ENCODE measurements around the gene GABRB3.

The GABRB3 gene

DNA sequence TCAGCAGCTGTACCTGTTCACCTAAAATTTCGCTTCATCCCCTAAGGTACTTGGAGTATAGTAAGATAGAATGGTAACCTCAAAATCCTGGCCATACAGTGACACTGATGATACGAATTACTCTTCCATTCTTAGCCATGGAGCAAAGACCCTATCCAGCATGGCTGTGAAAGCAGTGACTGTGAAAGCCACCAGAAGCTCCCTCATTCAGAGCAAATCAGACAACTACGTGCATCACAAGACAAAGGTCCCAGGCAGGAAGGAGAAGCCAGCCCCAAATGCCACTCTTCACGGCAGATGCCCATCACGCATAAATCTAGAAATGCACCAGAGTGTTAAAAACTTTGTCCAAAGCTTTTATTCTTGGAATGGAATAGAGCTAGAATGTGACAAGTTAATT, 99.4 kb downstream of the GABRB3 start:
- no peak for DNase-seq

DNA sequence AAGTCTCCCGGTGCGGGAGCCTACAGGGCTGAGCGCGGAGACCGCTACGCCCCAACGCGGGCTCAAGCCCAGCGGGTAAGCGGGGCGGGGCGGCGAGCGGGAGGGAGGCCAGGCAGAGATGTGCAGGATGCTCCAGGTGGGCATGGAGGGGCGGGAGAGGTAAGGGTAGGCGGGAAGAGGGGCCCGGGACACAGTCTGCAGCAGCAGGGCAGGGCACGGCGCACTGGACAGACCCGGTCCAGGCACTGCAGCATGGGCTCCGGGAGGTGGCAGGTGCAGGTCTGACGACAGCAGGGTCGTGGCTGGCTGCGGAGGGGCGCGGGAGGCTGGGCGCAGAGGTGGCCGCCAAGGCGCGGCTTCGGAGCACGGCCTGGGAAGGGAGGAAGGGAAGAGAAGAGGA, 102.8 kb downstream of the GABRB3 start:
- no peak for DNase-seq

DNA sequence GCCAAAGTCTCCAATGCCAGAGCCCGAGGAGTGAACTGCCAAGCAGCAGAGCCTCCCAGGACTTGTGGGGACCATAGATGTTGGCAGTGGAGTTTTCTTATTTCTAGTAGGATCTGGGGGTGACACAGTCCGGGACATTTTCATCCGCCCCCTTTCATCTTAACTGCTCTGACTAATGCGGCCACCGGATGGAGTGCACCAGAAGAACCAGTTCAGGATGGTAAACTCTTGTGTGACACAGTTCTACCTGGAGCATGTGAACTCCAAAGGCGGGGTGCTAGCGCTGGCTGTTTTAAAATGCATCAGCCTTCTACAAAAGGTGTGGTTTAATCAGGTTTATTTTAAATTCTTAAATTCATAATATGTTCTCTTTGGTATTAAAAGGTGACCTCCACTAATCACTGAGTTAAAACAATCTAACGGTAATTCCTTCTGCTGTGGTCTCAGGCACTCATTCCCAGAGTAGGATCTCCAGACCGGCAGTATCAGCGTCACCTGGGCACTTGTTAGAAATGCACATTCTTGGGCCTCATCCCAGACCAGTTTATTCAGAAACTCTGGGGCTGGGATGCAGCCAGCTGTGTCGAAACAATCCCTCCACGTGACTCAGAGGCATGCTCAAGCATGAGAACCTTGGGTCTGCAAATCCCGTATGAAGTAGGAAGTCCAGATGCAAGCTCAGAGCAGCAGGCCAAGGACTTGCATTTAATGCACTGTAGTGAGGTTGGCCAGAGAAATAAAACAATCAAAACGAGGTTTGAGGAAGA, 105.5 kb downstream of the GABRB3 start:
- no peak for DNase-seq

DNA sequence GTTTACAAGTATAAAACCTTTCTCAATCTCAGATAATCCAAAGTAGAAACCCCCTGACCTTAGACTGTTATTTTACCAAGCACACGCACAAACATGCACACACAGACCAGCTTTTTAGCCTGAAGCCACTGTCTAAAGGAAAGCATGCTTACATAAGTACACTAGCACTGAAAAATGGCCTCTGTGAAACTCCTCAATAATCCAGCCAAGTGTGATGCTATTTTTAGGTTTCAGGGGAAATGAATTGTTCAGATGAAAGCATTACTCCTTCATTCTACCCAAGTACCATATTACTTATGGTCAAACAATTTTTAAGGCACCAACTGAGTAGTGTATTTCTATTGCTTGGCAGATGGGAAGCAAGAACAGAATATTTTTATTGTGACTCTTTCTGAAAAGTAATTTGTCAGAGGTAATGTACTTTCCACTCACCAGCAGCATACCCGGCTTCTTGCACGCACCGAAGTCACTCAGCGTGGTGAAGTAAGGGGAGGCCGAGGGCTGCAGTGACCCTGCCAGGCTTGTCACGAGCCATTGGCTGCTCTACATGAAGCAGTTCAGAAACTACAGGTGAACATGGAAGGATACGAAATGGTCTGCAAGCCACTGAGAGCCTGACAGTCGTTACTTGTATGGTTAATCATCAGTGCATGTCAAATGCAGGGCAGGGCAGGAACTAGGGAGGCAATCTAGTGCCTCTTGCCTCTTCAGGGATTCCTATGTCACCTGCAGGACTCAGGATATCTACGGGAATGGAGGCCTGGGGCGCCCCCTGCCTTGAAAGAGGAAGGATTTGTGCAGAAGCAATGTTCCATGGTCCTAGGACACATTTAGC, 106.7 kb downstream of the GABRB3 start:
- DNase-seq: no peak

DNA sequence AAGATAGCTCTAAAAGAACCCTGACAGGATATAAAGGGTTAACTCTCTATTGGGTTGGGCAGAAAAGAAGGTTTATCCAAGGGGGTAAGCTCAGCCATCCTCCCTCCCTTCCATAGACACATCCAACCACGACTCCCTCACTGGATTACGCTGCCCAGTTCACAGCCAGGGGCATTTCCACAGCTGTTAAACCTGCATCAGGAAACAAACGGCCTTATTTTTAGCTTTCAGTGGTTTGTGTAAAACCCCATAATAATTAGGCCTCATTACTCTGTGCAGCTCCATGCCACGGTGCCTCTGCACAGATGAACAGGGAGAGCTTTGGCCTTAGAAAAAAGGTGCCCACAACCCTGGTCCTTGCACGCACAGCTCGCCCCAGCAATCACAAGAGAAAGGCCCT, 110.6 kb downstream of the GABRB3 start:
- DNase-seq: no peak

DNA sequence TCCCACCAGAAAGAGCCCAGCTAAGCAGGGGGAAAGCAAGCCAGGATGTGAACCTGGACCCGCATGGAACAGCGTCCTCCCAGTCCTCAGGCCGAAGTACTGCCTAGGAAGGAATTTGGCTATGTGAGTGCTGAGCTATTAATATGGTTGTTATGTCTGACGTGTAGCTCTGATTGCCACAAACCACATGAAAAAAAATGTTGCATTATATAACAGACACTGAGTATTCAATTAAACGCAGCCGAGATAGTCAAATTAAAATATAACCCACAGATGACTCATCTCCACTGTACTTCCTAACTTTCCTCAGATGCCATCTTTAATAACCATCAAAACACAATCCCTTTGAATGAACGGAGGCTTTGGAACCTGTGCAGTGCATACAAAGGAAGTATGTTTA, 111.1 kb downstream of the GABRB3 start:
- DNase-seq: no peak

DNA sequence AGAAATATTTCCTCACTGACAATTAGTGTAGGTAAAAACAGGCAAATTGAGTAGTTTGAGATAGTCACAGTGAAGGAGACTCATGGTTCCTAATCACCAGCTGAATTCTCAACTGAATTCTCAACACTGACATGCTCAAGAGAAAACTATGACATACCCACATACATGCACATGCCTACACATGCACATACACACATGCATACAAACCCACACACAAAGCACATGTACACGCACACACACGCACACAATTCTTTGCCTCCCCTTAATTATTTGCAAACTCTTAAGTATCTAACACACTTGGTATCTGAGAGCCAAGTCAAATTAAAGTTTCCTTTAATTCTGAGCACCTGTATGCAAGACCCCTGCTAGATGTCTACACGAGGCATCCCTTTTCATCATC, 111.8 kb downstream of the GABRB3 start:
- no peak for DNase-seq

DNA sequence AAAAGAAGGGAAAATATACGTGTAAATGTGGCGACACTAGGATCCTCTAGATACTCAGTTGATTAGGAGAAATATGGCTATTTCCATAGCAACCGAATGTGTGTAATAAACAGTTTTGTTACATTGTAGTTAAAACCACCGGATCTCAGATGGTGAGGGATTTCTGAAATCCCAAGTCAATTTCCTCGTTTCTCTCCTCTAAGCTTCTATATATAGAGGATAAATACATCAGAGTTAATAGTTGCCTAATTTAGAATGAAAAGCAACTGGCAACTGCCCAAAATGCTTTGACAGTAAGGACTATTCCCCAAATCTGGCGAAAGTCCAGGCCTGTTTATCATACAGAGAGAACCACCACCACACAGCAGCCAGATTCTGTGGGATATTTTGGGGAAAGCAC, 112.6 kb downstream of the GABRB3 start:
- DNase-seq: no peak

DNA sequence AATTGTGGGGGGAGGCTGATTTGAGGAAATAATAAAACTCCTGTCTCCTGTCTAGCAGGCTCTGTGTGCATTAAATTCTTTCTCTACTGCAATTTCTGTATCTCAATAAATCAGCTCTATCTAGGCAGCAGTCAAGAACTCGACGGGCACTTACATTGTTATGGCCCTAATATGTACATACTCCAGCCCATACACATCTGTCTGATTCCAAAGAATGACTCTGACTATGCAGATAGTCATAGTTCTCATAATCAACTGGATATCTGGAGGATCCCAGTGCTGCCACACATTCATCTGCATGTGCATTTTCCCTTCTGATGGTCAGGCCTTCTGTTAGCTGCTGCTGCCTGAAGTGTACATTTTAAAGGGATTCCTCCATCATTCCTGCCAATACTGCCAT, 114.6 kb downstream of the GABRB3 start:
- no peak for DNase-seq

DNA sequence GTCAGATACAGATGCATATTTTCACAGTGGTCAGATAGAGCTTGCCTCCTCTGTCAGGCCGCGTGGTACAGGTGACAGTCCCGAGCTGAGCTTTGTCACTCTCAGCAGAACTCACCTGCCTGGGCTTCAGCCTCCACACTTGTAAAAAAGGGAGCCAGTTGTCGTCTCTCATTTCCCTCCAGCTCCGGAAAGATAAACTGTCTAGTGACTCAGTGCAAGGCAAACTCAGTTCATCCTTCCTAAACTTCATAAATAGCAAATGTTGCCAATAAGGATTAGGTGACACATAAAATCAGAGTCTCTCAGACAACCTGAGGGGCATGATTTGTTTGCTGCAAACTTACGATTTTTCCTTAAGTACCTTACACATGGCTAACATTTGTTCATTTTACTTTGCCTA, 116.8 kb downstream of the GABRB3 start:
- DNase-seq: no peak

DNA sequence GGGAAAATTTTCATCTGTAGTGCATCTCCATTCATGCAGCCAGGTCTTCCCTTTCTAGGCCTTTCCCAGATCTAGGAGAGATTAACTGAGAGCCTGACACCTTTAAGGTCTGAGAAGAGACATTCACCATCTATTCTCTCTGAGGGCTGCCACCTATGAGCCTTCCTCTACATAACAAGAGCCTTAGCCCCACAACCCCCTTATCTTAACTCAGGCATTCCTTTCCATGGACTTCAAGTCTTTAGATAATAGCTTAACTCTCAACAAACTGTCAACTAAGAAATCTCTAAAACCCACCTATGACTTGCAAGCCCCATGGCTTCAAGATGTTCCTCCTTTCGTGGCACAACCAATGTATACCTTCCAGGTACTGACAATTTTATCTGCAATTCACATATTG, 121.0 kb downstream of the GABRB3 start:
- no peak for DNase-seq

DNA sequence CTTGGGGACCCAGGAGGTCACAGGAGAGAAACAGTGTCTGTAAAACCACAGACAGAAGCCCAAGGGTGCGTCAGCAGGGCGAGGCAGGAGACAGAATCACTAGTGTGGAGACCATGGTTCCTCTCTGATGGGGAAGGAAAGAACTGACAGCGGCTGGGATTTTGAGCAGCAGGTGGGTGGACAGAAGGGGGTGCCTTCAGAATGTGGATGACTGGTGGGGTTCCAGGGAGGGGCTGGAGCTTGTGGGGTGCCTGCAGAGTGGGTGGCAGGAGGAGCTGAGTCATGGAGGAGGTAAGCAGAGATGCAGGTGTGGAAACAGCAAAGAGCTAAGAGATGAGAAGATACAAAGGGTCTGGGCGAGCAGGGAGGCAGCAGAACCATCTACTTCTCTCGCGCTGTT, 124.2 kb downstream of the GABRB3 start:
- DNase-seq: no peak

DNA sequence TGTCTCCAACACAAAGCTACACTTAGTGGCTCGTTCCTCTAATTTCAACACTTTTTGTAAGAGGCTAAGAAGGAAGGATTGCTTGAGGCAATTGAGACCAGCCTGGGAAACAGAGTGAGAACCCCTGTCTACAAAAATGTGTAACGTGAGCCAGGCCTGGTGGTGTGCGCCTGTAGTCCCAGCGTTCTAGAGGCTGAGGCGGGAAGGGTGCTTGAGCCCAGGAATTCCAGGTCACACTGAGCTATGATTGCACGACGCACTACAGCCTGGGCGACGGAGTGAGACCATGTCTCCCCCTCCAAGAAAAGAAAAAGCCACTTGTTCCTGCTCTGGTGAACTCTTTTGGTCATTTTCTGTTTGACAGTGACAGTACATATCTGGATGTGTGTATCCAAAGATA, 127.9 kb downstream of the GABRB3 start:
- no peak for DNase-seq

DNA sequence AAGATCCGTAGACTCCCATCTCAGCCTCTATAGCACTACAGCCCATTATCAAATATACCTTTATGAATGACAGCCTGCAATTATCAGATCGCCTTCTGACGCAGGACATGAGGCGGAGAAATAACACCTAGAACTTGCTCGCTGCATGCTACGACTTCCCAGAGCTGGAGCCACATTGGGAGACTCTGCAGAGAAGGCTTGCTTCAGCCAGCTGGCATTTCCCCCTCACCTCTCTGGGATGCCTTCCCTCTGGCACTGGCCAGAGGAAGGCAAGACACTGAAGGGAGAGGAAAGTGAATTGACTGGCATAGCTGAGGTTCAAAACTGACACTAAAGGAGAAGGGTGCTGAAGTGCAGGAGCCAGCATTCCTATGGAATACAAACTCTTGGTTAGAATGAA, 131.7 kb downstream of the GABRB3 start:
- no peak for DNase-seq

DNA sequence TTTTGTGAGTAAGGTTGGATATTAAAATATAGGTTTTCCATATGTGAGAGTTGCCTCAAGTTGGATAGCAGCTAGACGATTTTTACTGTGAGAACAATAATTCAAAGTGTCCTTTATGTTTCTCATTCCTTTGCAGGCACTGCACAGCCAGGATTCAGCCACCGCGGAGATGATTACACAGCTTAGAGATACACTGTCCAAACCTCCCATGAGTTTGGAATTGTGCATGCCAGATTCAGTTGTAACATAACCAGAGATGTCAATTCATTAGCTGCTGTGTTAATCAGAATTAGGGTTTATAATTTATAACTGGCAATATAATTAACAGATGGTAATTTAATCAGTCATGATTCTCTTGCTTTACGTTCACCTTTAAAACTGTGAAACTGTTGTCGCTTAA, 132.3 kb downstream of the GABRB3 start:
- DNase-seq: no peak

DNA sequence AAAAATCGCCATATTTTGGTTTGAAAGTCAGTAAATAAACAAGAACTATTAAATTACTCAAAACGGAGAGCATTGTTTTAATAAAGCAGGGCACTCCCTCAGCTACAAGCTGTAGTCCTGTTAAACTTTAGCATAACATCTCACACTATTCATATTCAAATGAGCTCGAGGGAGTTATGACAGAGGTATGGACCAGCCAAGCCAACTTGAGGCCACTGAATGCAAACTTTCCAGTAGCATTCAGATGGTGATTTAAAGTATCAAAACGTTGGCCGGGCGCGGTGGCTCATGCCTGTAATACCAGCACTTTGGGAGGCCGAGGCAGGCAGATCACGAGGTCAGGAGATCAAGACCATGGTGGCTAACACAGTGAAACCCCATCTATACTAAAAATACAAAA, 132.9 kb downstream of the GABRB3 start:
- no peak for DNase-seq

DNA sequence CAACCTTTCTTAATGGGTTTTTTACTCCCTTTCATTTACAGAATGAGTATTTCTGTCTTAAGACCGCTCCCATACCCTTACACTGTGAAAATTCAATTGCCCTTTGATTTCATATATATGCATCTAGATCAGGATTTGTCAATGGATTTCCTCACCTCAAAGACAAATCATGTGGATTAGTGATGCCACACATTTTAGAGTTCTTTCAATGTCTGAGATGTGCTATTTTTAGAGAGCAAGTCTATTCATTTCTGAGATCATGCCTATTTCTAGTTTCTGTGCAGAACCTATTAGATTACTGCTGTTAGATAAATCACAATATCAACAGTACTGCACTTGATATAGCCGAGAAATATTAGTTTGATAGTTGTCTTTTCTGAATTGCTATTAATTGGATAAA, 137.3 kb downstream of the GABRB3 start:
- DNase-seq: no peak

DNA sequence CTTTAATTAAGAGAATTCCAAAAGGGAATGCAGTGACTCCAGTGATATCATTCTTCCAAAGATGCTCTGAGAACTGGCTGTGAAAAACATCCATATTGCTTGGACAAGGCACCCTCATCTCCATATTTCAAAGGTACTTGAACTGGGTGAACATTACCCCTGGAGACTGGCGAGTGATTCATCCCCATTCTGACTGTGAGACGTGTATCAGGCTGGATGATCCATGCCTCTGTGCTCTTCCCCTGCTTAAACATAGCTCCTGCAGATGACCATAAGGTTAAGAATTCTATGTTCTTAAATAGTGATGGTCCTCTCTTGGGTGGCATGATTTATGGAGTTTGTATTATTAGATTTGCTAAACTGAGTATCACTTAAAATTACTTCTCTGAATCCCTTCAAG, 137.8 kb downstream of the GABRB3 start:
- DNase-seq: no peak

DNA sequence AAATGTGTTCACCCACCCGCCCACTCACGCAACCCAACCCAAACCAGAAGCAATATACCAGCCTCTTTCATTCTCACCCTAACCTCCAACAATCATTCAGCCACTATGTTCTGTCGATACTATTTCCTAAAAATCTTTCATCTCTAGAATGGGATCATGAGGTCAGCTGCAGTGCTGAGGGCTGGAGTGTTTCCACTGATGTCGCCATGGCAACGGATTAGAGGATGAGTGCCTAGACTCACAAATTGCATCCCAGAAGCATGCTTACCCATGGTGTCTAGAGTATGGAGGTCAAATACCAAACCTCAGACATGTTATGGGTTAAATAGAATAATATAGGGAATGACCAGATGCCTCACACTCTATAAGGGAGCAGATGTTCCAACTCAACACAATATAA, 138.5 kb downstream of the GABRB3 start:
- DNase-seq: no peak

DNA sequence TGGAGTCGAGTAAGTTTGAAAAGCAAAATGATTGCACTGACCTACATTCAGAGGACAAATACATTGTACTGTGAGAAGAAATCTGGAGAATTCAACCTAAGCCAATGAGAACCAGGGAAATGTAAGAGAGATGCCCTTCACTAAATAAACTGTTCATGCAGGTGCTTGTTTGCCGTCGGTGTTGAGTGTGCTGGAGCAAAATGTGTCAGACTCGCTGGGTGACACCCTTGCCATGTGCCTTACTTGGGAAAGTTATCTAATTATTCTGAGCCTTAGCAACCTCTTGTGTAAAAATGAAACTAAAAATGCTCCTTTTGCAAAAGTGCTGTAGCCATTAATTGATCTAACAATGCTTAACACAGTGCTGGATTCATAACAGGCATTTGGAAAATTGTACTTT, 140.4 kb downstream of the GABRB3 start:
- no peak for DNase-seq

DNA sequence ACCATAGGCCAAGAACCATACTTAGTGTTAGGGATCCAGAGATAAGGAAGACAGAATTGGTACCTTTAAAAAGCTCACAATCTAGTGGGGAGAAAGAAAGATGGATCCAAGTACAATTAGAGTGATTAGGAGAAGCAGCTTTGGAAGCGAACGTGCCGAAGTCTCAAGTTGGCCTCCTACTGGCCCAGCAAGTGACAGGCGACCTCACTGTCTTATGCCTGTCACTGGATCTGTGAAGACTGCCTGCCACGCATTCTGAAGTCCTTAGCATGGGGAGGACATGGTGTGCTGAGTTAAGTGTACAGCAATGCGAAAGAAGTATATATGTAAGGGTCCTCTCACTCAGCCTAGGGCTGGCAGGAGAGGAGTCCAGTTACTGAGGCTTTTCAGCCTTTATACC, 141.0 kb downstream of the GABRB3 start:
- DNase-seq: no peak

DNA sequence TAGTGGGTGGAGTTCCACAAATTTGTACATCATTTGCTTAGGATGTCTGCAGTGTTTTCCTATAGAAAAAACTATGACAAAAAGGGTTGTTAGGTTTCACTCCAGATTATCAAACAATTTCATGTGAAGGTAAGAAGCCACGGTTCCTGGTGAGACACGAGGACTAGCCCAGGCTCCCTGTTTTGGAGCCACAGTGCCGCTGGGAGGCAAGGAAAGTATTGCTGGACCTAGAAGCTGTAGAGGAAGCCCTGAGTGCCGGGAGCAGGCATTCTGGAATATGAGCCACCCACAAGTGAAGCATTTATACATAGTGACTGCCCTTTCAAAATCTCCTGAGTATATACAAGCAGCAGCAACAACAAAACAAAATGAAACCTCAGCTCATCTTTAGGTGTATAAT, 142.0 kb downstream of the GABRB3 start:
- no peak for DNase-seq

DNA sequence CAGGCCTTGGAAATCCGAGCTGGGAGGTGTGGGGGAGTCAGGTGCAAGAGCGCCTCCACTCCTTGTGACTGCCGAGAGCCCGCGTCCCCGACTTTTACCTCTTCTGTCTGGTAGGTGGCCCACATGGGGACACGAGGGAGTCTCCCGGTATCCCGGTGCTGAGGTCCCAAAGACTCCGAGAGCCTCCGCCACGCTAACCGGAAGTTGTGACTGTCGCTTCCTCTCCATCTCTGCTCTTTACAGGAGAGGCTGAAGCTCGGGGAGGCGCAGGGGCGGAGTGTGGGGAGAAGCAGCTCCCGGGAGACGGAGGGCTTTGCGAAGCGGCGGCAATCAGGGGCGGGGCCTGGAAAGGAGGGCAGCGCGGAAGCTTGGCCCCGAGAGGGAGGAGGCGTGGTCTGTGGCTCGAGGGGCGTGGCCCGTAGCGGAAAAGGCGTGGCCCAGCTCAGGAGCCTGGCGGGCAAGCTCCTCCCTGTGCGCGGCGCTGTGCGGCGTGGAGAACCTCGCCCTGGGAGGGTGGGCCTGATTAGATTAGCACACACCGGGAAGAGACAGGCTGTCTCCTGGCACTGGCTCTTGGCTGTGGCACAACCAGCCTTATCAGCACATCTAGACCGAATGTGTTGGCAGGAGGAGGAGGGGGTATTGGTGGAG, 143.9 kb downstream of the GABRB3 start:
- DNase-seq: peak in 1 of 2 experiments; percentile 2

DNA sequence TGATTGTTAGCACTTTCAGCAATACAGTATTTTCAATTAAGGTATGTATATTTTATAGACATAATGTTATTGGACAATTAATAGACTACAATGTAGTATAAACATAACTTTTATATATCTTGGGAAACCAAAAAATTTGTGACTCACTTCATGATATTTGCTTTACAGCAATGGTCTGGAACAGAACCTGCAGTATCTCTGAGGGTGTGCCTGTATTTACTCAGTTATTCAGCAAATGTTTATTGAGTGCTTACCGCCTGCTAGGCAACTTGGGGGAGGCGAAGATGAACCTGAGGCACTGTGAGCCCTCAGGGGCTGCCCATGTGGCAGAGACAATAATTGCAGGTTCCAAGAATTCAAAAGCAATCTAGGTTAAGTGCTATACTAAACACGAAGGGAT, 144.8 kb downstream of the GABRB3 start:
- DNase-seq: no peak

Measured in stimulated activated CD4-positive, alpha-beta T cell treated with anti-CD3 and anti-CD28 coated beads, Interleukin-4, amount 100 ng/mL, for 4 hours (primary cell).